WERI-Rb-1 (cell line): Measurements from ENCODE around the gene SSX2IP.

ENCODE experiments used
- DNase-seq: peaks from one replicate; pipeline ENCODE4 v3.0.0-alpha.2; 2020
- H3K27ac ChIP-seq: fragments of 250-450 bp; sonication (Bioruptor Pico); 2 replicates; pipeline ENCODE4 v1.5.1; 2020; ENCODE audit warnings: mild to moderate bottlenecking, moderate library complexity
- H3K27me3 ChIP-seq: fragments of 250-450 bp; sonication (Bioruptor Pico); 2 replicates; pipeline ENCODE4 v1.5.1; 2021; ENCODE audit warnings: mild to moderate bottlenecking, low read depth, moderate library complexity; ENCODE audit not compliant: insufficient read depth, severe bottlenecking
- H3K36me3 ChIP-seq: fragments of 250-450 bp; sonication (Bioruptor Pico); 2 replicates; pipeline ENCODE4 v1.5.1; 2020; ENCODE audit warnings: mild to moderate bottlenecking, moderate library complexity
- H3K4me3 ChIP-seq: 2 replicates; pipeline ENCODE4 v1.5.1; 2011; ENCODE audit warnings: low read depth, mild to moderate bottlenecking, control low read depth, low read length
- H3K9me3 ChIP-seq: fragments of 250-450 bp; sonication (Bioruptor Pico); 2 replicates; pipeline ENCODE4 v1.5.1; 2021; ENCODE audit warnings: mild to moderate bottlenecking, moderate library complexity; ENCODE audit not compliant: severe bottlenecking
- TF ChIP-seq, protein P1 (sequence below): IDR thresholded peaks from 2 replicates; pipeline ENCODE4 v1.5.1; 2011; ENCODE audit warnings: low read depth, mild to moderate bottlenecking, control low read depth, inconsistent platforms, low read length

The SSX2IP gene

DNA sequence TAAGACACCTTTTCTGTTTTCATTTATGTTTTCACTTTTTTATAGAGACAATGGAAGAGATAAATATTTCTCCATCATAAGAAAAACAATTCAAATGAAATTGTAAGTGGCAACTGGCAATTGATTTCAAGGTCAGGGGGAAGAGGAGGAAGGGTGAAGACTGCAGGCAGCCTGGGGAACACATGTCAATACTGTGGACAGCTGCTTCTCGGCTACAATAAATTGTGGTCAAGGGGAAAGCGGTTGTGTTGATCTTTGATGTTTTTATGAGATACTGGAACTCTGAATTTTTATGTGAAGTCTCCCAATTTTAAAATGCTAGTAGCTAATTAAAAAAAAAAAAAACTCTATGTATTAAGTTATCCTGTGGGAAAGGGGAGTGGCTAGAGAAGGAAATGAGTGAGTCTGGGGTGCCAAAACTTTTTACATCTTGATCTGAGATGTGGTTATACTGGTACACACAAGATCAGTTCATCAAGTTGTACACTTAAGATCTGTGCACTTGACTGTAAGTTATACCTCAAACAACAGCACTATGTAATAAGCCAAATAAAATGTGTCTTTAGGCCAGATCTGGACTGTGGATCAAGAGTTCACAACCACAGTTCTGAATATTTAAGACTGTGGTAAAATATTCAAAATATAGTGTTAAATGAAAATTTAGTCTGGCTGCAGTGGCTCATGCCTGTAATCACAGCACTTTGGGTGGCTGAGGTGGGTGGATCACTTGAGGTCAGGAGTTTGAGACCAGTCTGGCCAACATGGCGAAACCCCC is 18.0 kb downstream of the SSX2IP start:
- DNase-seq: no peak
- Histone ChIP-seq H3K27ac (no peak overlapping the region), H3K9me3 (no peaks in the 10 kb centered on the region), H3K36me3 (peaks cover 34% of the 10 kb centered on the region), H3K27me3 (no peaks in the 10 kb centered on the region), H3K4me3 (no peak overlapping the region)
- TF ChIP-seq, protein P1, sequence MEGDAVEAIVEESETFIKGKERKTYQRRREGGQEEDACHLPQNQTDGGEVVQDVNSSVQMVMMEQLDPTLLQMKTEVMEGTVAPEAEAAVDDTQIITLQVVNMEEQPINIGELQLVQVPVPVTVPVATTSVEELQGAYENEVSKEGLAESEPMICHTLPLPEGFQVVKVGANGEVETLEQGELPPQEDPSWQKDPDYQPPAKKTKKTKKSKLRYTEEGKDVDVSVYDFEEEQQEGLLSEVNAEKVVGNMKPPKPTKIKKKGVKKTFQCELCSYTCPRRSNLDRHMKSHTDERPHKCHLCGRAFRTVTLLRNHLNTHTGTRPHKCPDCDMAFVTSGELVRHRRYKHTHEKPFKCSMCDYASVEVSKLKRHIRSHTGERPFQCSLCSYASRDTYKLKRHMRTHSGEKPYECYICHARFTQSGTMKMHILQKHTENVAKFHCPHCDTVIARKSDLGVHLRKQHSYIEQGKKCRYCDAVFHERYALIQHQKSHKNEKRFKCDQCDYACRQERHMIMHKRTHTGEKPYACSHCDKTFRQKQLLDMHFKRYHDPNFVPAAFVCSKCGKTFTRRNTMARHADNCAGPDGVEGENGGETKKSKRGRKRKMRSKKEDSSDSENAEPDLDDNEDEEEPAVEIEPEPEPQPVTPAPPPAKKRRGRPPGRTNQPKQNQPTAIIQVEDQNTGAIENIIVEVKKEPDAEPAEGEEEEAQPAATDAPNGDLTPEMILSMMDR: no peak

DNA sequence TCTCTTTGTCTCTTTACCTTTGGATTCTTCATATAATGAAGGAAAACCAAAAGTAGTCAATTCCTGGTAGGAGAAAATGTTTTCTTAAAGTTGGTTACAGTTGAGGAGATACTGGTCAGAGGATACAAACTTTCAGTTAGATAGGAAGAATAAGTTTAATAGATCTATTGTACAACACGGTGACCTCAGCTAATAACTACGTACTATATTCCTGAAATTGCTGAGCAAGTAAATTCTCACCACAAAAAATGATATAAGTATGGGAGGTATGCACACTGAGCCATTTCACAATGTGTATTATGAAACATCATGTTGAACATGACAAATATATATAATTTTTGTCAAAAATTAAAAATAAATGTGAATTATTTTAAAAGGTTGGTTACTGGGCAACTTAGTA is 20.4 kb downstream of the SSX2IP start:
- no peak for DNase-seq
- no peaks in the 10 kb centered on the region for H3K27me3 ChIP-seq
- H3K4me3 ChIP-seq: no peak overlapping the region
- no peaks in the 10 kb centered on the region for H3K9me3 ChIP-seq
- no peak overlapping the region for H3K27ac ChIP-seq
- peaks cover 30% of the 10 kb centered on the region for H3K36me3 ChIP-seq
- TF ChIP-seq, protein P1: no peak

DNA sequence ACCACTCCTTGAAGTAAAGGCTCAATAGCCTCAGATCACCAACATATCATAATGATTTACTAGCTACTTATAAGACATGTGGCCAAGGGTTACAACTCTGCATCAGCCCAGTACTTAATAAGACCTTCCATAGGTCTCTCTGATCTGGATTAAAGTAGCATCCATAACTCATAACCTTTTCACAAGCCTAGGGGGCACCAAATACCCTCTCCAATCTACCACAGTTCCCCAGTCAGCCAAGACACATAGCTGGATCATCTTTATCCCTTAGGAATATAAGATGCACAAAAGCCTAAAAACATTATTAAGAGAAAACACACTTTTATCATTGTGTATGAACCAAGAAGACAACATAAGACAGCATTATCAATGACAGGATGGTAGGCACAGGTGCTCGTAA is 22.1 kb downstream of the SSX2IP start:
- TF ChIP-seq, protein P1: peak; percentile 35; the same call in 1 of the 2 replicates
- Histone ChIP-seq H3K9me3 (no peaks in the 10 kb centered on the region), H3K4me3 (no peak overlapping the region), H3K27ac (no peak overlapping the region), H3K36me3 (peaks cover 33% of the 10 kb centered on the region), H3K27me3 (no peaks in the 10 kb centered on the region)
- DNase-seq: peak; percentile 24

DNA sequence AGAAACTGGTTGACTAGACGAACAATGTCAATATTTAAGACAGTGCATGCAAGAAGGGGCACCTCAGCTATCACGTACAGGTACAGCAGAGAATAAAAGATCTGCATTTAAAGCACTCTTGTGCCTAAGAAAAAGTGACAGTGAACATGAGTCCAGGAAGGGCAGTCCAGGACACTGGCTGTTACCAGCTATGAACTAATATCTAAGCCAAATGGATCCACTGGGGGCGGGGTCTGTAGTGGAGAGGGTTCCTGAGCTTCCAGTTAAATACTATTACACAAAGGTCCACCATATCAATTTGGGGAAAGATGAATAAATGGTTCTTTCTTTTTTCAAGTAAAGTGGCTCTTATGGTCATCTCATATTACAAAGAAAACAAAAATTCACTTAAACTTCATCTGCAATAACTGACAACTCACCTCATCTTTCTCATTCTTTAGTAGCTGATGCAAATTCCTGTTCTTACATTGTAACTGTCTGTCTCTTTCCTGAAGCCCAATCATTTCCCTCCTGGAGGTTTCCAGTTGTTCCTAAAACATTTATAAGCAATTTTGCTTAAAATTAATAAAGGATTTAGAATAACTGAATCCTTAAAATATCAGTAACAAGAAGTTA is 24.5 kb downstream of the SSX2IP start:
- DNase-seq: peak; percentile 59
- H3K27me3 ChIP-seq: no peaks in the 10 kb centered on the region
- no peak overlapping the region for H3K27ac ChIP-seq

DNA sequence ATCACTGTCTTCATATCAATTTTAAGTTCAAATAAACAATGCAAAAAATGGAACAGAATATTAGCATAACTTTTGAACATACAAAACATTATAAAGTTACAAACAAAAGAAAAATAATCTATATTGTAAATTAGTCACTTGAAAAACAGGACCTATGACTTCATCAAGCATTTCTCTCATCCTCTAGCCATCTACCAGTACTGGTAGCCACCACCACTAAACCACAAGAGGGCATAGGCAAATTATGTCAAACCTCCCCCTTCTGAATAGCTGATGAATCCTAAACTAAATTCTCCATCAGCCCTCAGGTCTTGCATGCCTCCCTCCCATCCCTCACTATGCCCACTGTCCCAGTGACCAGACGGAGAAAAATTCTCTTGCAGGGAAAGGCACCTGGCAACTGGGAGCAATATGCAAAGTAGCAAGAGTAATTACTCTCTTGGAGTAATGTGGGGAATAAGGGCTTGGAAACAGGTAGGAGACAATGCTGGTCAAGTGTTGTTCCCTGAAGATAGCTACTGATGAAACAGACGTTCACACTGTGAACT is 37.1 kb downstream of the SSX2IP start:
- TF ChIP-seq, protein P1: no peak
- Histone ChIP-seq H3K36me3 (peaks cover 75% of the 10 kb centered on the region), H3K9me3 (no peaks in the 10 kb centered on the region), H3K4me3 (no peak overlapping the region), H3K27me3 (no peaks in the 10 kb centered on the region), H3K27ac (no peak overlapping the region)
- DNase-seq: no peak

More for the DNA sequence above, 24.5 kb downstream of the SSX2IP start:
- TF ChIP-seq, protein P1: no peak
- no peak overlapping the region for H3K4me3 ChIP-seq
- H3K9me3 ChIP-seq: no peaks in the 10 kb centered on the region
- H3K36me3 ChIP-seq: peaks cover 48% of the 10 kb centered on the region
